ENCODE measurements around the gene PPP1R12B.

GRCh38 chr1:202311875-202312635, 36.4 kb upstream of the PPP1R12B start:
- no peak for TF ChIP-seq CTCF (IDR thresholded peaks at IDR 0.05)
- no peak for TF ChIP-seq EZH2 (IDR thresholded peaks at IDR 0.05)

Data from neural progenitor cell (in vitro differentiated cells).